HG02973 (cell line): Measurements from ENCODE around the gene VPS50.

Experiments
- ATAC-seq: cut with Tn5 transposase; IDR thresholded peaks from one replicate; pipeline ENCODE4 v1.9.1; 2021; ENCODE audit warnings: moderate library complexity; ENCODE audit not compliant: unreplicated experiment

The VPS50 gene

GRCh38 chr7:93238131-93238530, 6.0 kb downstream of the VPS50 start:
- ATAC-seq, result no peak

- no peak for ATAC-seq
Measured at GRCh38 chr7:93238748-93239147, 6.6 kb downstream of the VPS50 start.

DNA sequence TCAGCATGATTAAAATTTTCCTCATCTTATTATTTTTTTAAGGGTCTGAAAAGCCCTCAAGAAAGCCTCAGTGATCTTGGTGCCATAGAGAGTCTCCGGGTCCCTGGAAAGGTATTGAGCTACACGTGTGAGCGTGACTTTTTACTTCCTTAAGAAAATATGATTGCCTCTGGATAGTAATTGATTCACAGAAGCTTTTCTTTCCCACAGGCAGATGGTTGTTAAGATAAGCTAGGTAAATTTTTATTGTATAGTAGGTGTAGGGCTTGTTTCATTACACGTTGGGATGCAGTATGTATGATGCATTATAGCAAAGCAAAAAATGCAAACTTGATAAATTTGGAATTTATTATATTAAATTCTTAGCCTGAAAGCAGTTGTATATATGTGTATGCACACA, 7.7 kb downstream of the VPS50 start:
- ATAC-seq, result no peak

DNA sequence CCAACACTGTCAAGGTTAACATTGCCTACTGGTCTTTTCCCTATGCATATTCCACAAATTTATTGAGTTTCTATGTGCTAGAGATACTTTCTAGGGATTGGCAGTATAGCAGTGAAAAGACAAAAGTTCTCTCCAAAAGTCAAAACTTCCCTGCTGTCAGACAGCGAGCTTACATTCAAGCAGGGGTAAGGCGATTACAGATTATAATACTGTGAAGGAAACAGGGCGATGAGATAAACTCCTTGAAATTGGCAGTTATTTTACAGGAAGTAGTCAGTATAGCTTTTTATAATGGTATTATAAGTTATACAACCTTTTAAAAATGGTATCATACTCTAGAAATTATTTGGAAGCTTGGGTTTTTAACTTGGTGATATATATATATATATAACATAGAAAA, 9.9 kb downstream of the VPS50 start:
- ATAC-seq, result no peak

DNA sequence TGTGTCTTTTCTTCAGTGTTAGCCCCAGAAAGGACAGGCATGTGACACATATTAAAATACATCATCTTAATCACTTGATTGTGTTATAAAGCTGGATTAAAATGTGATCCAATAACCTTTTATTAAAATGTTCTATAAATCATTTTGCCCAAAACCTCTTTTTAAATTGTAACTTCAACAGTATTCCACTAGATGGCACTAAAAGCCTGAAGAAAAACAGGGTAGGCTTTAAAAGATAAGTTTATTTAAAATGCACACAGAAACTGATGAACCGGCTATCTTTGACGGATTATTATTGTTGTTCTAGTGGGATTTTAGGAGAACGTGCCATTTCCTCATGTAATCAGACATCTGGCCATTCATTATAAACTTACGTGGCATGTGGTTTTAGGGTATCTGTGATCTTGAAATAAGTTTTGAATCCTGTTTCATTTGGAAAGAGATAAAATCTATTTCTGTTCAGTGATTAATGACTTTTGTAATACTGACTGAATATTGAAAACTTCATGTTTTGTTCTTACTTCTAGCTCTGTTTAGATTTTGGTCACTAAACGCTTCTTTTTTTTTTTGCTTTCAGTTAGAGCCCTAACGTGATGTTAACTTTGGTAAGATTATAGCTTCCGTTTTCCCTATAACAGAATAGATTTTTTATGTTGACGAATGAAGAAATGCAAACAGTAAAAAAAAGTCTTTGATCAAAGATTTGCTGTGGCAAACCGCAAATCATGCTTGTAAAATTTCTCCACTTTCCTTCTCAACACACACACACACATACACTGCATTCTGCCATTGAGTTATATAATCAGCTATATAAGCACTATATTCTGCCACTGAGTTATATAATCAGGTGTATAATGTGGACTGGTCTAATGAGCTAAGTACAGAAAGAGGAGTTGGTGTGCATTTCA, 13.6 kb downstream of the VPS50 start:
- ATAC-seq, result no peak

- no peak for ATAC-seq
Measured at GRCh38 chr7:93249491-93250148, 17.5 kb downstream of the VPS50 start.

DNA sequence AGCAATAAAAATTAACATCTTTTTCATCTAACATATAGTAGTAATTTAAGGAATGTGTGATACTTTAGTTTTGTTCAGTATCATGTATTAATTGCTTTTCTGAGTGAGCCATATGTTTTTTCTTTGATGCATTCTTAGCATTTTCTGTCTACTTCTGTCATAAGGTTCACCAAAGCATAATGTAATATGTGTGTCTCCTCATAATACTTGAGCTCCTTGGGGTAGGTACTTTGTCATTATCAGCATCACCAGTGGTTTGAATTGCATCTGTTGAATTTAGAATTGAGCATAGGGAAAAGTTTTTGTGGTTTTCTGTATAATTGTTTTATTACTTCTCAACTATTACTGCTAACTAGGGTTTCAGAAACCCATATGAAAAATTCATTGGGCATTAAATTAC, 26.5 kb downstream of the VPS50 start:
- no peak for ATAC-seq

DNA sequence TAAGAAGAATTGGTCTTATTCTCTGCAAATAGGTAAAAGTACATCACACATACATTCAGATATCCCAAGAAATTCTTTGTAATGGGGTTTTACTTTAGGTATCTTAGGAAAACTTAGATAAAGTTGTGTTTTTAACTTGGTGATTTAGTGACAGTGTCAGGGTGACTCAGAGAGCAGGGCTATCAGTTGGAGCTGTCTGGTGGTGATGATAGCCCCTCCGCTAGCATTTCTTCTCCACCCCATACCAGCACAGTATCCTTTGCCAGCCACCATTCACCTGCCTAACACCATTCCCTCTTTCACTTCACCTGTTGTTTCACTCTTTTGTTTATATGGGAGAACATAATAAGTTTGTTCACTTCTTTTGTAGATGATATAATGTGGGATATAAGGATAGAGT, 30.4 kb downstream of the VPS50 start:
- no peak for ATAC-seq

DNA sequence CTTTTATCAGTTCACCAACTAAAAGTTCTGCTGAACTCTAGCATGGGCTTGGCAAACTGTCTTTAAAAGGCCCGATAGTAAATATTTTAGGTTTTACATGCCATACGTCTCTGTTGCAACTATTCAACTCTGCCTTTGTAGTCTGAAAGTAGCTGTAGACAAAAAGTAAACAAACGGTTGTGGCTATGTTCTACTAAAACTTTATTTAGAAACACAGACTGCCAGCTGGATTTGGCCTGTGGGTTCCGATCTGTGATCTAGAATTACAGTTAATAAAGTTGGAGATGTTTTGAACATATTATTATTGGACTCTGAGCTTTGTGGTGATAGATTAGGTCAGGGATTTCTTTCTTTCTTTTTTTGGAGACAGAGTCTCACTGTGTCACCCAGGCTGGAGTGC, 33.1 kb downstream of the VPS50 start:
- no peak for ATAC-seq

- no peak for ATAC-seq
Measured at GRCh38 chr7:93279541-93279940, 47.4 kb downstream of the VPS50 start.

DNA sequence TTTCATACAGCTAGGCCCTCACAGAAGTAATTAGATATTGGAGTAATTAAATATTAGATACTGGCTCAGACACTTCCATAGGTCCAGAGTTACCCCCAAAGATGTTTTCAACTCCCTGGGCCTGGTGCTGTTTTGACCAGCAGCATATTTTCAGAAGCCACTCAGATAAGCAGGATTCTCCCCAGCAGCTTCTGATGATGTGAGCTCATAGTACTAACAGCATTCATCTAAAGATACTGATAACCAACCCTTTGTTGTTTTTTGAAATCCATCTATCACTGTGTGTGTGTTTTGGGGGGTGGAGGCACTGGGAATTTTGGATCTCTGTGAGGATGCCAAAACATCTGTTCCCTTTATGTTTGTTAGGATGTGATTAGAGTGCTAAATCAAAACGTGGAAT, 52.7 kb downstream of the VPS50 start:
- ATAC-seq, result no peak

GRCh38 chr7:93293229-93293628, 61.1 kb downstream of the VPS50 start:
- ATAC-seq, result no peak

DNA sequence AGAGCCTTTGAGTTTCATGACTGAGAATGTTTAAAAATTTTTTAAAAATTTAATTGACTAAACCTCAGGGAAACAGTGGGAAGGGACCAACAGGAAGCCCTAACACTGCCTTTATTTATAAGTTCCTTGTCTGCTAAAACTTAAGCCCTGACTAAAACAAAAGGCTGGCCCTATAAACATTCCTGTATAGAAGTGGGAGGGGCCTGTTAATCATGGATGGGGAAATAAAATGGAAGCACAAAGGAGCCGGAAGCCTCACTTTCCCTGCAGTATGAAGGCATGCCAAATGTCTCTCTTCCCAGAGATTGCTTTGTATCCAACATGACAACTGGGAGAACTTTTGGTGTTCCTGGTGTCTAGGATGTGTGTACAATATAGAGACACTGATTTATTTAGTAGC, 66.0 kb downstream of the VPS50 start:
- no peak for ATAC-seq

- no peak for ATAC-seq
Measured at GRCh38 chr7:93298671-93299070, 66.5 kb downstream of the VPS50 start.

DNA sequence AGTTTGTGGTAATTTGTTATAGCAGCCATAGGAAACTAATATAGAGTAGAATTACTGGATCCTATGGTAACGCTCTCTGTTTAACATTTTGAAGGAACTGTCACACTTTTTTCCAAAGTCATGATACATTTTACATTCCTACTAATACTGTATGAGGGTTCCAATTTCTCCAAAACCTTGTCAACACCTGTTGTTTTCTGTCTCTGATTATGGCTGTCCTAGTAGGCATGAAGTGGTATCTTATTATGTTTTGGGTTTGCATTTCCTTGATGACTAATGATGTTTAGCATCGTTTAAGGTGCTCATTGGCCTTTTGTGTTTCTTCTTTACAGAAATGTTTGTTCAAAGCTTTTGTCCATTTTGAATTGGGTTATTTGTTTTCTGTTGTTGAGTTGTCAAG, 69.6 kb downstream of the VPS50 start:
- ATAC-seq, result no peak

GRCh38 chr7:93307131-93307660, 75.0 kb downstream of the VPS50 start:
- ATAC-seq, result no peak

DNA sequence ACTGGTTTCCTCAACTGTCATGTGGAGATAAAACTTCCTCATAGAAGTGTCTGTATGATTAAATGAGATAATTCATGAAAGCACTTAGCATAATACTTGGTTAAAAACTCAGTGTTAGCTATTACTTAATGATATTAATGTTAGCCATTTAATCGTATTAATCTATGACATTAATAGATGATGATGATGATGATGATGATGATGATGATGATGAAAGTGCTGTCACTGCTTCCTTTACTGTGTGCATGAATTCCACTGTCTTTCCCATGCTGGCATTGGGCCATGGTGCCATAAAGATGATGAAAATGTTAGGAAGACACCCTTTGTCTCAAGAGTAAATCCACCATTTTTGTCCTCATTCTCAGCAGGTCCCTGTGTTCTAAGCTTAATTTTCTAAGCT, 75.8 kb downstream of the VPS50 start:
- no peak for ATAC-seq

GRCh38 chr7:93310346-93310745, 78.2 kb downstream of the VPS50 start:
- ATAC-seq, result no peak

- ATAC-seq, result no peak
Measured at GRCh38 chr7:93314449-93314848, 82.3 kb downstream of the VPS50 start.

DNA sequence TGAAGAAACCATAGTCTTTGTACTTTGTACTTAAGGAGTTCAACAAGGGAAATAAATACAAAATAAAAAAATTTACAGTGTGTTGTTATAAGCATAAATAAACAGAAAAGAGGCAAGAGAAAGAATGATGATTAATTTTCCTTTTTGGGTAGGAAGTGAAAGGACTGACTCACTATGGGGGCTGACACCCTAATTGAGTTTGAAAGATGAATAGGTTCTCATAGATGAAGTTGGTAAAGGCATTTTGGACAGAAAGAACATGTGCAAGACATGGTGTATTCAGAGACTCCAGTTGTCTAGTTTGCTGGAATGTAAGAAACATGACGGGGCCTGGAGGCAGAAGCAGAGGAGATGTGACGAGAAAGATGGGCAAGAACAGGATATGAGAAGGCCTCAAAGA, 83.7 kb downstream of the VPS50 start:
- ATAC-seq, result no peak

GRCh38 chr7:93316730-93317129, 84.6 kb downstream of the VPS50 start:
- no peak for ATAC-seq

DNA sequence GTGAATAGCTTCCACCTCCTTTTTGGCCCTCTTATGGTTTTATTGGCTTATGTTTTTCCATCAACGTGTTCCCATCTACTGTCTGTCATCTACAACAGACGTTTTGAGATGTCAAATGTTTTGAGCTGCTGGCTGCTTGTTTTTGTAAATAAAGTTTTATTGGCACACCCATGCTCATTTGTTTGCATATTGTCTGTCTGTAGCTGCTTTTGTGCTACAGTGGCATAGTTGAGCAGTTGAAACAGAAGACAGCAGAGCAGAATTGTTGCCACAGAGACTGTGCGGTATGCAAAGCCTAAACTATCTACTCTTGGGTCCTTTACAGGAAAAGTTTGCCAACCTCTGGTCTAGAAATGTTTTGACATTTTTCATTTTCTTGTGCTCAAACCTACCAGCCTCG, 88.7 kb downstream of the VPS50 start:
- ATAC-seq, result no peak
